GM04503 (cell line): ENCODE data around the gene TTLL8.

Source experiments
- DNase-seq: peaks from one replicate; pipeline ENCODE4 v3.0.0-alpha.2; 2012; ENCODE audit warnings: low read depth

The TTLL8 gene

DNA sequence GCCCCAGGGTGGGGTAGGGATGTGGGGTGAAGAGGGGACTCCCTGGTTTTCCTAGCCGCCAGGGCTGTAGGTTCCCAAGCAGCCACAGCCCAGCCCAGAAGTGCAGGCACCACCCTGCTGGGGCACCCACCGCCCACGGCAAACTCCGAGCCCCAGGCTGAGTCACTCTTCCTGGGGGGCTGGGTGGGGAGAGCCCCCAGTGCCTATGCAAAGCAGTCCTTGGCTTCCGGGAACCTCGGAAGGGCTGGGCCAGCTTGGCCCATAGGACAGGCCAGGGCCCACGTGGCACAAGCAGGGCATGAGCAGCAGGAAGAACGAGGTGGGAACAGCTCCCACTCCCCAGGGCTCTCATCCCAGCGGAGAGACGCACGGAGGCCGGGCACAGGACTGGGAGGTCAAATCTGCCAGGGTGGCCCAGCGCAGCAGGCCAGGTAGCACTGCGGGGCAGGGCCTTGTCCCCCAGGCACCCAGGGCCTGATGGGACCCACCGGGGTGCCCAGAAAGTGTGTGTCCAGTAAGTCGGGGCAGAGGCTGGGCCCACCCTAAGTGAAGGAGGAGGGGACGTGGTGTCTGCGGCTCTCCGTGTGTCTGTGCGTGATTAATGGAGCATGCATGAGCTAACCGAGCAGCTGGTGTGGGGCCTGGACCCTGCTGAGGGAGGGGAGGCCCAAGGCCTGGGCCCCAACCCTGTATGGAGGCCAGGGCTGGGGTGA, 41.0 kb downstream of the TTLL8 start:
- no peak for DNase-seq

DNA sequence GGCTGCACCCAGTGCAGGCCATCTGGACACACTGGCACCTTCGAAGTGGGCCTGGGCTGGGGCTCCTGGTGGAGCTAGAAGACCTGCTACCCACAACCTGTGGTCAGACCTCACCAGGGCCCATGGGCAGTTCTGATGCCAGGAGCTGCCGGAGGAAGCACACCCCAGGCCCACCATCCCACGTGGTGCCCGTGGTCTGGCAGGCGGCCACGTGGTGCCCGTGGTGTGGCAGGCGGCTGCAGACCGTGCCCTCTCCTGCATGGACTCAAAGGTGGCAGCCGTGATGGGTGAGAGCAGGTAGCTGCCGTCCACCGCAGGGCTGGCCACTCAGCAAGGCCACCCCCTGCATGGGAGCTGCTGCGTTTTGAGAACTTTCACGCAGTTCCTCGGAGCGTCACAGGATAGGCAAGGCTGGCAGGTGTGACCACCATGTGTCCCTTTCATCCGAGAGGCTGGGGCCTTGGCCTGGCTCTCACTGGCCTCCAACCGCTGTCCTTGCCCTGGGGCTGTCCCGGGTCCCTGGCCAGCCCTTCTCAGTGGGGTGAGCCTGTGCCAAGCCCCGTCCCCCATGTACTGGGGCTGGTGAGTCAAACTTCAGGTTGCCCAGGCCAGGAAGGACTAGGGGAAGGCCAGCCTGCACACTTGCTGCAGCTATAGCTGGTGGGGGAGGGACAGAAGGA, 41.6 kb downstream of the TTLL8 start:
- no peak for DNase-seq

- no peak for DNase-seq
These were observed 42.4 kb downstream of the TTLL8 start for GRCh38 chr22:50015451-50016307.

GRCh38 chr22:50014655-50015401, 43.3 kb downstream of the TTLL8 start:
- no peak for DNase-seq

DNA sequence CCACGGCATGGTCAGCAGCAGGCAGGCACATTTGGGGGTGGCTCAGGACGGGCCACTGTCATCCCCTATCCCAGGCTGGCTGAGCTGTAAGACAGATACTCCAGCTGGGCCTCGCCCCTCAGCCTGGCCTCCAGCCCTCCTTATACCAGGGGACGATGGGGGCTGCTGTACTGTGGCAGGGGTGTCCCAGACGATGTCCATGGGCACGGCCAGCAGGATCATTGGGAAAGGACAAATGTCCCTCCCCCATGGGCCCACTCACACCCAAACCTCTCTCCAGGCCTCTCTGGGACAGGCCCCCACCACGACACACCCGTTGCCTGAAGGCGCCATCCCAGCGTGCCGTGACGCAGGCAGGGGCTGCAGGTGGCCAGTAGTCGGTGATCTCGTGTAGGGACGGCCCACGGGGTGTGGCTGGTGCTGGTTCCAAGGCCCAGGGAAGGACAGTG, 44.0 kb downstream of the TTLL8 start:
- no peak for DNase-seq

DNA sequence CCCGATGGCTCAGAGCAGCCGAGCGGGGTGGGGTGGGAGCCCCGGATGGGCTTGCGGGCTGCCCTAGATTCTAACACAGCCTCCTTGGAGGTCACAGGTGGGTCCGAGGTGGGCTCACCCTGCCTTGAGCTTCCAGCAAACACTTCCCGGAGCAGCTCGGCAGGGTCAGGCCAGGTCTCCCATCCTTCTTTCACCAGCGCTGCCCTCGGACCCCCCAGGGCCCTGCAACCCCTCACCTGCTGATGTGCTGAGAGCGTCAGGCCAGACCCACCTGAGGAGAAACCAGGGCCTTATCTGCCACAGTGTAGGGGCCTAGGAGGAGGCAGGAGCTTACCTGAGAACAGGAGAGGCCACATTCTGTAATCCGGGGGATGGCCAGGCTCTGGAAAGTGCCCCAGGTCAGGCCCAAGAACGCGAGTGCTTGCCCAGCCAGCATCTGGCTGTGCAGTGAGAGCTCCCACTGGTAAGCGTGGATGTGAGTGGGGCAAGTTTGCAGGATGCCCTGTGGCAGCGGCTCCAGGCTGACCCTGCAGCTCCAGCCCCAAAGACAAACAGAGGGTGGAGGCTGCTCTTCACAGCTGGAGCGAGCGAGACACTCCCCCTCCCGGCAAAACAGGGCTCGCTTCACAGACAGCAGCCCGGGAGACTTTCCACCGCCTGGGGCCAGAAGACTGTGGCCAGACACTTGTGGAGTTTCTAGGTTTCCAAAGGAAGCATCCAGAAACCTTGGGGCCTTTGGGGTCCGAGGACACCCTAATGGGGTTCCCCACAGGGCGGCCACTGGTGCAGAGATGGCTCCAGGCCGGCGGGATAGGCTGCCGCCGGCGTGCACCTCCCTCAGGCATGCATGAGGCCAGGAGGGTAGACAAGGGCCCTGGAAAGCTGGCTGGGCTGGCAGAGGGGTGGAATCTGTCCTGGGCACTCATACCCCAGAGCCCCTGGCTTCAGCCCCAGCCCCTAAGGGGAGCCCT, 45.6 kb downstream of the TTLL8 start, which contains the start of gene IL17REL:
IL17REL (minus strand) TSS at position 555 of the 971 bp plus-strand sequence; CDS start at position 436, 119 bp downstream.
- DNase-seq: no peak

DNA sequence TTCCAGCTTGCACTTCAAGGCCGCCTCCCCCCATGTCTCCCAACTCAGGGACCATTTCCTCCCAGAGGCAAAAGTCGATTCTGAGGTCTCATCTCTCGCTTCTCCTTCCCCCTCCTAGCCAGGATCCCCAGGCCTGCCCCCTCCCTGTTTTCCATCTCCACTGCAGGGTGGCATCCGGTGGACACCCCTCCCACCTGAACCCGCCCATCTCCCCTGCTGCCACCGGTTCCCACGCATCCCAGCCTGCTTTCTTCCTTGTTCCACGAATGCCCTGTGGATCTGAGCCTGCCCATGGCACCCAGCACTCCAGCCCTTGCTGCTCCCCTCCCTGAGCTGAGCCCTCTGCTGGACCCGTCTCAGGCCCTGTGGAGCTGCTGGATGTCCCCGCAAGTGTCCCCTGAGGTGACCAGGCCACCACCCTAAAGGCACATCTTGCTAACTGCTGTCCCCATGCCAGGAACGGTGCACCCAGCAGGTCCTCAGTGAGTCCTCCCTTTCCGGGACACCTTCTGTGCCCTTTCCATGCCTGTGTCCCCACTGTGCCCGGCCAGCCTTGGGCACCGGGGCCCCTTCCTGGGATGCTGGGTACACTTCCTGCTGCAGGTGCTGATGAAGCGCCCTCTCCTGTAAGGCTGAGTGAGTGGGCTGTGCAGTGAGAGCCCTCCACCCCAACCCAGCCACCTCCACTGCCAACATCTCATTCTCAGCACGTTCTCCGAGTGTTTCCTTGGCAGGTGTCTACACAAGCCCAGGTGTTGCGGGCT, 46.5 kb downstream of the TTLL8 start:
- DNase-seq: no peak

GRCh38 chr22:50010676-50011446, 47.2 kb downstream of the TTLL8 start:
- DNase-seq: no peak

DNA sequence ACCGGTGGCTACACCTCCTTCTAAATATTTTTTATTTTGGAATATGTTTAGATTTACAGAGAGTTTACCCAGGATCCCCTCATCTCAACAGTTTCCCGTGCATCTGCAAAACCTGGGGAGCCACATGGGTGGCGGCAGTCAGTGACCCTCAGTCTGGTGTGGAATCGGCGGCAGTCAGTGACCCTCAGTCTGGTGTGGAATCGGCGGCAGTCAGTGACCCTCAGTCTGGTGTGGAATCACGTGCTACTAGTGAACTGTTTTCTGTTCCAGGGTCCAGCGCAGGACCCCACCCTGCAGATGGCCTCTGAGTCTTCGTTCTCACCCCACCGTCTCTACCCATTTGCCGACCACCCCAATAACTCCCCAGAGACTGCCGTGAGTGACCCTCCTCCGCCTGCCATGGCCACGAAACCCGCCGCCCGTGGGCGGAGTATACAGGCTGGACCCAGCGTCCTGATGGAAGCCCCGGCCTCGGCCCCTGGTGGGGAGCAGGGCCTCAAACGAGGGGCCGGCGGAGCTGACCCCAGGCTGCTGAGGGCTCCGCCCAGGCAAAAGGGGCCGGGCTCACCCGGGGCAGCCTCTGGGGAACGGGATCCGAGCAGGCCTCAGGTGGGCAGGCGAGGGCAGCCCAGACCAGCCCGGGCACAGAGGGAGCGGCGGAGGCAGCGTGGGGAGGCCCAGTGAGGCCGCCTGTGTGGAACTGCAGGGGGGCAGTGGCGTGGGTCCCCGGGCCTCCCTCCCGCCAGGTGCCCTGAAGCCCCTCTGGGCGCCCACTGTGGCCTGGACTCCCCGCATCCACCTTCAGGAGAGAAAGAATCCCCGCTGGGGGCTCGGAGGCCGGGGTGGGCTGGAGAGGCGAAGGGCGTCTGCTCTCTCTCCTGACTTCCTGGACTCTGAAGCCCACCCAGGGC, 48.1 kb downstream of the TTLL8 start:
- no peak for DNase-seq

GRCh38 chr22:50009251-50009650, 48.8 kb downstream of the TTLL8 start:
- no peak for DNase-seq

- DNase-seq: no peak
These were observed 49.7 kb downstream of the TTLL8 start for GRCh38 chr22:50008151-50009040.

GRCh38 chr22:50007057-50007511, 51.0 kb downstream of the TTLL8 start:
- no peak for DNase-seq

- no peak for DNase-seq
These were observed 53.2 kb downstream of the TTLL8 start for GRCh38 chr22:50004918-50005317.

GRCh38 chr22:50002791-50003190, 55.3 kb downstream of the TTLL8 start:
- no peak for DNase-seq

GRCh38 chr22:50001388-50002231, 56.5 kb downstream of the TTLL8 start:
- DNase-seq: no peak
